Testis (tissue), 2 donors: ENCODE measurements around the gene CCSER2.
"Not testable (repeated sequence)": the region's sequence is repeated elsewhere in the genome, so short reads cannot be mapped to it uniquely, and the experiment has no call there.

ENCODE experiments used
- POLR2A ChIP-seq: fragments of 450-650 bp; IDR thresholded peaks from one replicate; pipeline ENCODE4 v1.6.1; 2017; ENCODE audit warnings: antibody characterized with exemption, mild to moderate bottlenecking, moderate library complexity
- TF ChIP-seq, protein P1 (sequence below), 3 experiments: fragments of 450-650 bp in 2 of 3; fragments of 200-600 bp in 1 of 3; sonication (generic) in 1 of 3; IDR thresholded peaks; one replicate each; pipeline ENCODE4 v1.5.1; 2016 to 2019; ENCODE audit warnings: antibody characterized with exemption in 3 of 3, mild to moderate bottlenecking in 2 of 3, moderate library complexity in 1 of 3

- TF ChIP-seq, protein P1, sequence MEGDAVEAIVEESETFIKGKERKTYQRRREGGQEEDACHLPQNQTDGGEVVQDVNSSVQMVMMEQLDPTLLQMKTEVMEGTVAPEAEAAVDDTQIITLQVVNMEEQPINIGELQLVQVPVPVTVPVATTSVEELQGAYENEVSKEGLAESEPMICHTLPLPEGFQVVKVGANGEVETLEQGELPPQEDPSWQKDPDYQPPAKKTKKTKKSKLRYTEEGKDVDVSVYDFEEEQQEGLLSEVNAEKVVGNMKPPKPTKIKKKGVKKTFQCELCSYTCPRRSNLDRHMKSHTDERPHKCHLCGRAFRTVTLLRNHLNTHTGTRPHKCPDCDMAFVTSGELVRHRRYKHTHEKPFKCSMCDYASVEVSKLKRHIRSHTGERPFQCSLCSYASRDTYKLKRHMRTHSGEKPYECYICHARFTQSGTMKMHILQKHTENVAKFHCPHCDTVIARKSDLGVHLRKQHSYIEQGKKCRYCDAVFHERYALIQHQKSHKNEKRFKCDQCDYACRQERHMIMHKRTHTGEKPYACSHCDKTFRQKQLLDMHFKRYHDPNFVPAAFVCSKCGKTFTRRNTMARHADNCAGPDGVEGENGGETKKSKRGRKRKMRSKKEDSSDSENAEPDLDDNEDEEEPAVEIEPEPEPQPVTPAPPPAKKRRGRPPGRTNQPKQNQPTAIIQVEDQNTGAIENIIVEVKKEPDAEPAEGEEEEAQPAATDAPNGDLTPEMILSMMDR (IDR thresholded peaks at IDR 0.05): not testable (repeated sequence)
- not testable (repeated sequence) for TF ChIP-seq POLR2A
Observed at GRCh38 chr10:84414110-84414509, 85.7 kb downstream of the CCSER2 start.
